ENCODE measurements around the gene INPP4B. TPM values are rescaled to one million over a fixed set of nuclear protein-coding genes. Genes with fewer than 3 reads are reported as not detected.

Gene INPP4B
- polyA plus RNA-seq, 1 experiment, result 5.1 TPM

DNA sequence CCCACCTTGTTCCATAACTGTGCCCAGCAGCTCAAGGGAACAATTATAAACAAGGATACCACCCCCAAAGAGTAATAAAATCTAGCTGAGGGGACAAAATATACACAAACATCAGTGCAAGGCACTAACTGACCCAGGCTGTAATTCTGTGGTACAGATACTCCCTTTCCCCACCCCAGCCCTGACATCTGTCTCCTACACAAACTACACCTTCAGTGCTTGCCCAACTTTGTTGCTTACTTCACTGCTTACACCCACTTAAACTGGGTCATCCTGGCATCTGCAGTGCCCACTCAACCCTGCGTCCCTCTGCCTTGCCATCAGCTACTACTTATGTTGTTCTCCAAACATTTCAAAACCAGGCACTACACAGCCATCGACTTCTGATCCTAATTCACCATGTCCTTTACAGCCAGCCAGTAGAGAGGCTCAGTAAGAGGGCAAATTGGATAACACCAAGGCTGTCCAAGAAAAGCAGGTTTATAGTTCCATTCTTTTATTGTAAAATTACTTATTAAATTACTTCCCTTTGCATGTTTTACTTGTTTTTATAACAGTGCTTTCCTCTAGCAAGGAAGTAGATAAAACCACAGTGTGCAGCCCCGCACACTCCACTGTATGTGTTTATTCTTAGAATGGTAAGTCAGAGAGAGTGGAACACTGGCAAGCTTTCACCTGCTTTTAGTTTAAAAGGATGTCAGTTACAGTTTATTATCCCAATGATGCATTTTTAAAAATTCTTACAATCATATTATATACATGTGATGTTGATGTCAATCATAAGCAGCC, 149.6 kb downstream of the INPP4B start:
- Histone ChIP-seq H3K27me3 (ENCODE audit: control insufficient read depth, insufficient read depth, low read length) (no peaks in the 10 kb centered on the region), H3K4me3 (ENCODE audit: low read depth, low read length) (no peak overlapping the region), H3K27ac (ENCODE audit: low read depth, low read length) (no peak overlapping the region), H3K9me3 (ENCODE audit: control insufficient read depth, insufficient read depth, low read length) (no peaks in the 10 kb centered on the region)
- no peak for DNase-seq (ENCODE audit: low read depth, low spot score)
- ChIA-PET POLR2A (no interaction called here), CTCF (no interaction called here)
- TF ChIP-seq, protein P1, sequence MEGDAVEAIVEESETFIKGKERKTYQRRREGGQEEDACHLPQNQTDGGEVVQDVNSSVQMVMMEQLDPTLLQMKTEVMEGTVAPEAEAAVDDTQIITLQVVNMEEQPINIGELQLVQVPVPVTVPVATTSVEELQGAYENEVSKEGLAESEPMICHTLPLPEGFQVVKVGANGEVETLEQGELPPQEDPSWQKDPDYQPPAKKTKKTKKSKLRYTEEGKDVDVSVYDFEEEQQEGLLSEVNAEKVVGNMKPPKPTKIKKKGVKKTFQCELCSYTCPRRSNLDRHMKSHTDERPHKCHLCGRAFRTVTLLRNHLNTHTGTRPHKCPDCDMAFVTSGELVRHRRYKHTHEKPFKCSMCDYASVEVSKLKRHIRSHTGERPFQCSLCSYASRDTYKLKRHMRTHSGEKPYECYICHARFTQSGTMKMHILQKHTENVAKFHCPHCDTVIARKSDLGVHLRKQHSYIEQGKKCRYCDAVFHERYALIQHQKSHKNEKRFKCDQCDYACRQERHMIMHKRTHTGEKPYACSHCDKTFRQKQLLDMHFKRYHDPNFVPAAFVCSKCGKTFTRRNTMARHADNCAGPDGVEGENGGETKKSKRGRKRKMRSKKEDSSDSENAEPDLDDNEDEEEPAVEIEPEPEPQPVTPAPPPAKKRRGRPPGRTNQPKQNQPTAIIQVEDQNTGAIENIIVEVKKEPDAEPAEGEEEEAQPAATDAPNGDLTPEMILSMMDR (IDR thresholded peaks at IDR 0.05; ENCODE audit: low read depth, low read length), result no peak

DNA sequence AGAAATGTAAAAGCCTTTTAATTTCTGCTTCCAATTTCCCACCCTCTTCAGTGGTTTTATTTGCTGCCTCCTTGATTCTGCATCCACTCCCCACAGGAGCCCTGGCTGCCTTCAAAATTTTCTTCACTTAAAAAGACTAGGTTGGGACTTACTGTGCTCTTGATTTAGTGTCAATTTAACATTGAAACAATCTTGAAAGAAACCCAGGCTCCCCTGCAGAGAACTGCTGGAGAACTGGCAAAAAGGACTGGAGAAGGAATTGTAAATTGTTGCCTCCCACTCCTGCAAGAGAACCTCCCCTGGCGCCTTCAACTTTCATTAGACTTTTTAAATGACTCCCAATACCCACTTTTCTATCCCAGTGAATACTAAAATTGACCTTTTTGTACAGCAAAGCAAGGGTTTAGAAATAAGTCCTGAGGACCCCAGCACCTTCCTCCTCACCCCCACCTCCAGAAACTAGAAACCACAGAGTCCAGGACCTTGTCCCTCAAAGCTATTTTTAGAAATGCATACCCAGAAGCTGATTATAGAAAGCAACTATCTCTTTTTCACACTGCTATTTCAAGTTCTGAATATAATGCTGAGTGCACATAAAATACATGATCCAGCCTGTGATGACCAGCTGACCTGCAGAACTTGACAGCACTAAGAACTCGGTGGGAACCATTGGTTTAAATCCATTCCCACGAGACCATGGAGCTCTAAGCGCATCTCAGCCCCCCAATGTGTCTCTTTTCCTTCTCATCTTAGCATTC, 155.5 kb downstream of the INPP4B start:
- TF ChIP-seq, protein P1 (IDR thresholded peaks at IDR 0.05; ENCODE audit: low read depth, low read length), result no peak
- DNase-seq (ENCODE audit: low read depth, low spot score), result no peak
- POLR2A ChIA-PET, result no interaction called here
- CTCF ChIA-PET, result no interaction called here
- no peak overlapping the region for H3K4me3 ChIP-seq (ENCODE audit: low read depth, low read length)
- no peak overlapping the region for H3K27ac ChIP-seq (ENCODE audit: low read depth, low read length)
- H3K9me3 ChIP-seq (ENCODE audit: control insufficient read depth, insufficient read depth, low read length), result no peaks in the 10 kb centered on the region
- H3K27me3 ChIP-seq (ENCODE audit: control insufficient read depth, insufficient read depth, low read length), result no peaks in the 10 kb centered on the region

DNA sequence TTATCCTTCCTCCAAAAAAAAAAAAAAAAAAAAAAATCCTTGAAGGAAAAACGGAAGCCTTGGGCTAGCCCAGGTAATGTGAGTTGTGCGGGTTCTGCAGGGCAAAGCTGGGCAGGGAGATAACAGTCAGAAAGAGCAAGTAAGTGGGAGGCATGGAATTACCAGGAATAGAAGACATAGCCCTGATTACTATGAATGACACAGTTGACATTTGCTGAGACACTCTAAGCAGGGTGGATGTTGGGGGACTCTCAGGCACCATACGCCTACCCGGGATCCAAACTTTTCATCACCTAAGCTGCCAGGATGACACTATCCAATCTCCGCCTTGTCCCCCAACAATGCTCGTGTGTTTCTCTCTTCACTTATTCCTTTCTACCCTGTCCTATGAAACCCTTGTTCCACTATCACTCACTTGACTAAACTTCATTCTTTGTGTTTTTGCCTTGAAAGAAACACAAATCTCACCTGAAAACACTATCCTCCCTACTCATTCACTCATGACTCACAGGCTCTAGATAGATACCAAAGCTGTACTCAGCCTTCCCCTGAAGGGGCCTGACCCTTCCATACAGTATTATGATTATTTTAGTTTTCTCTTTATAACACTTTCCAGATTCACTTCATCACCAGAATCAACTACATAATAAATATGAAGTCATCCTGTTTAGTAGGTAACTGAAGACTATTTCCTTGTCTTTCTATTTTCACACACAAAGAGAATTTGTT, 158.4 kb downstream of the INPP4B start:
- TF ChIP-seq, protein P1 (IDR thresholded peaks at IDR 0.05; ENCODE audit: low read depth, low read length), result no peak
- H3K27me3 ChIP-seq (ENCODE audit: control insufficient read depth, insufficient read depth, low read length), result no peaks in the 10 kb centered on the region
- H3K27ac ChIP-seq (ENCODE audit: low read depth, low read length), result no peak overlapping the region
- H3K9me3 ChIP-seq (ENCODE audit: control insufficient read depth, insufficient read depth, low read length), result no peaks in the 10 kb centered on the region
- CTCF ChIA-PET, result no interaction called here
- H3K4me3 ChIP-seq (ENCODE audit: low read depth, low read length), result no peak overlapping the region
- POLR2A ChIA-PET, result no interaction called here
- no peak for DNase-seq (ENCODE audit: low read depth, low spot score)

DNA sequence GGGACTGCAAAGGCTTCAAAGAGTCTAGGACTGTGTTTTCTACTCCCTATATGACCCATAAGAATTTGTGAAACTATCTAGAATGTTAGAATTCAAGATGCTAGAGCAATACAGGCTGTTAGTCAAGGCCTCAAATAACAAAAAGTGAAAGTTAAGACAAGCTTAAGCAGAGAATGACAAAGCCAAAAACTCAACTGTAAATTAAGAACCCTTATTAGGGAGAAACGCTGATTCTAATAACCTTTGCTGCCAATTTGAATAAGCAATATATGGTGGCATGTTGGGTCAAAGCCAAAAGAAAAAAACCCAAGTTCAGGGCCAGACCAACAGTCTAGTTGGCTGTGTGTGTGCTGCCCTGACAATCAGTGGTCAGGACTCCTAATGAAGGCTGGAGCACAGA, 160.0 kb downstream of the INPP4B start:
- DNase-seq (ENCODE audit: low read depth, low spot score), result no peak
- ChIA-PET POLR2A (no interaction called here), CTCF (no interaction called here)
- H3K9me3 ChIP-seq (ENCODE audit: control insufficient read depth, insufficient read depth, low read length), result no peaks in the 10 kb centered on the region
- no peak overlapping the region for H3K4me3 ChIP-seq (ENCODE audit: low read depth, low read length)
- H3K27ac ChIP-seq (ENCODE audit: low read depth, low read length), result no peak overlapping the region
- TF ChIP-seq, protein P1 (IDR thresholded peaks at IDR 0.05; ENCODE audit: low read depth, low read length), result no peak
- no peaks in the 10 kb centered on the region for H3K27me3 ChIP-seq (ENCODE audit: control insufficient read depth, insufficient read depth, low read length)

DNA sequence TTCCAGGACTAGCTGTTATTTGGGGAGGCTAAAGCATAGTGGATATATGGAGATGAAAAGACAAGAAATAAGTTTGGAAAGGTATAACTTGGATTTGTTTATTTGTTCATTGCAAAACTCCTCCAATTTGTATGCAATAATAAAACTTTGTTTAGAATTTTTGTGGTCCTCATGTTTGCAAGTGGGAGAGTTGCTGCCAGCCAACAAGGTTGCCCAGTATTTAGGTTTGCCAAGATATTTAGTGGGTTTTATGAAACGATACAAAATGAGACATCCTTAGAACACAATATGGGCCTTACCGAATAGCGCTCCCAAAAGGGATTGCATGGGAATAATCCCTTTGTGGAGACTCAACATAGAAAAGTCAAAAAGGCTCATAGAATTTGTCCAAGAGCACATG, 162.1 kb downstream of the INPP4B start:
- POLR2A ChIA-PET, result no interaction called here
- no peak for DNase-seq (ENCODE audit: low read depth, low spot score)
- TF ChIP-seq, protein P1 (IDR thresholded peaks at IDR 0.05; ENCODE audit: low read depth, low read length), result no peak

More for the DNA sequence above, 162.1 kb downstream of the INPP4B start:
- H3K4me3 ChIP-seq (ENCODE audit: low read depth, low read length), result no peak overlapping the region
- CTCF ChIA-PET, result no interaction called here
- H3K27ac ChIP-seq (ENCODE audit: low read depth, low read length), result no peak overlapping the region
- H3K9me3 ChIP-seq (ENCODE audit: control insufficient read depth, insufficient read depth, low read length), result no peaks in the 10 kb centered on the region
- H3K27me3 ChIP-seq (ENCODE audit: control insufficient read depth, insufficient read depth, low read length), result no peaks in the 10 kb centered on the region

Data from AG04450 (cell line).